Measurements from ENCODE around the gene MYH10.

- TF ChIP-seq CTCF (IDR thresholded peaks at IDR 0.05; ENCODE audit: low read length): no peak
- TF ChIP-seq EZH2 (optimal IDR thresholded peaks at IDR 0.05; ENCODE audit: low read depth, low read length): no peak
Observed at GRCh38 chr17:8503368-8503767, 127.2 kb downstream of the MYH10 start.

Measured in MM.1S (cell line).